HepG2 (cell line): ENCODE results near the gene CARMIL3. TPM values are rescaled to one million over a fixed set of nuclear protein-coding genes. Genes with fewer than 3 reads are reported as not detected.
A peak's percentile ranks its signal among the peaks of the same experiment; 100 is the strongest.

Experiments
- EED ChIP-seq: sonication (generic); formaldehyde crosslinking; IDR thresholded peaks from 2 replicates; pipeline ENCODE4 v1.5.0; 2020; ENCODE audit warnings: mild to moderate bottlenecking, missing genetic modification reagents
- ERF ChIP-seq: IDR thresholded peaks from 2 replicates; pipeline ENCODE4 v1.6.1; 2018; ENCODE audit warnings: missing biosample characterization, missing genetic modification reagents
- FOXA3 ChIP-seq: IDR thresholded peaks from 2 replicates; pipeline ENCODE4 v1.6.1; 2016; ENCODE audit warnings: missing genetic modification reagents, missing compliant biosample characterization
- FOXC1 ChIP-seq: sonication (generic); formaldehyde crosslinking; IDR thresholded peaks from 2 replicates; pipeline ENCODE4 v1.8.0; 2022; ENCODE audit warnings: mild to moderate bottlenecking, missing genetic modification reagents, borderline replicate concordance
- HMGA1 ChIP-seq: sonication (generic); formaldehyde crosslinking; conservative IDR thresholded peaks from 2 replicates; pipeline ENCODE4 v1.4.0; 2020; ENCODE audit warnings: missing genetic modification reagents
- NFYB ChIP-seq: sonication (generic); formaldehyde crosslinking; IDR thresholded peaks from 2 replicates; pipeline ENCODE4 v1.4.0; 2020; ENCODE audit warnings: missing genetic modification reagents
- PLRG1 ChIP-seq: fragments of 450-650 bp; conservative IDR thresholded peaks from 2 replicates; pipeline ENCODE4 v1.6.1; 2016
- PRPF4 ChIP-seq: fragments of 200-400 bp; formaldehyde crosslinking; IDR thresholded peaks from 2 replicates; pipeline ENCODE4 v1.6.1; 2016; ENCODE audit warnings: low read length, low read depth; ENCODE audit not compliant: poor library complexity, severe bottlenecking
- RFXANK ChIP-seq: IDR thresholded peaks from 2 replicates; pipeline ENCODE4 v1.6.1; 2016
- RFXAP ChIP-seq: sonication (generic); formaldehyde crosslinking; IDR thresholded peaks from 2 replicates; pipeline ENCODE4 v1.4.0; 2020; ENCODE audit warnings: missing genetic modification reagents, borderline replicate concordance
- TBL1XR1 ChIP-seq: fragments of 150-350 bp; IDR thresholded peaks from 2 replicates; pipeline ENCODE4 v1.6.1; 2014; ENCODE audit warnings: borderline replicate concordance, low read length; ENCODE audit not compliant: partially characterized antibody
- ZBTB8A ChIP-seq: sonication (generic); formaldehyde crosslinking; IDR thresholded peaks from 2 replicates; pipeline ENCODE4 v1.4.0; 2020; ENCODE audit warnings: mild to moderate bottlenecking, low read depth, missing genetic modification reagents, borderline replicate concordance
- ZC3H4 ChIP-seq: sonication (generic); formaldehyde crosslinking; IDR thresholded peaks from 2 replicates; pipeline ENCODE4 v1.4.0; 2020; ENCODE audit warnings: missing genetic modification reagents, borderline replicate concordance
- ZFP36 ChIP-seq: fragments of 150-350 bp; IDR thresholded peaks from 2 replicates; pipeline ENCODE4 v1.6.1; 2018; ENCODE audit warnings: borderline replicate concordance, low read length, low read depth; ENCODE audit not compliant: partially characterized antibody
- ZNF121 ChIP-seq: sonication (generic); formaldehyde crosslinking; IDR thresholded peaks from 2 replicates; pipeline ENCODE4 v1.5.0; 2020; ENCODE audit warnings: mild to moderate bottlenecking, missing genetic modification reagents
- ZNF3 ChIP-seq: IDR thresholded peaks from 2 replicates; pipeline ENCODE4 v1.7.0; 2017; ENCODE audit warnings: inconsistent platforms
- ZNF343 ChIP-seq: sonication (generic); formaldehyde crosslinking; IDR thresholded peaks from 2 replicates; pipeline ENCODE4 v1.4.0; 2020; ENCODE audit warnings: mild to moderate bottlenecking, missing genetic modification reagents
- ZNF350 ChIP-seq: sonication (generic); formaldehyde crosslinking; IDR thresholded peaks from 2 replicates; pipeline ENCODE4 v1.4.0; 2020; ENCODE audit warnings: mild to moderate bottlenecking, low read depth, missing genetic modification reagents, borderline replicate concordance
- ZNF501 ChIP-seq: sonication (generic); formaldehyde crosslinking; IDR thresholded peaks from 2 replicates; pipeline ENCODE4 v1.5.1; 2020; ENCODE audit warnings: mild to moderate bottlenecking, moderate library complexity, missing genetic modification reagents
- ZNF550 ChIP-seq: sonication (generic); formaldehyde crosslinking; IDR thresholded peaks from 2 replicates; pipeline ENCODE4 v1.4.0; 2020; ENCODE audit warnings: mild to moderate bottlenecking, missing genetic modification reagents, borderline replicate concordance
- ZNF619 ChIP-seq: sonication (generic); formaldehyde crosslinking; IDR thresholded peaks from 2 replicates; pipeline ENCODE4 v1.4.0; 2020; ENCODE audit warnings: mild to moderate bottlenecking, missing genetic modification reagents
- polyA plus RNA-seq, 8 experiments: library from polyadenylated mRNA; depleted of rRNA in 3 of 8; stranded (reverse) in 7 of 8; unstranded in 1 of 8; fragments of >200 nt; fragmentation: Illumina TruSeq in 4 of 8; extraction: Trizol in 4 of 8; gene quantifications; 2 replicates each; pipeline versions ENCODE4 v1.2.1 to v1.2.3, GENCODE V29; 2011 to 2016; ENCODE audit warnings: low read depth in 4 of 8, missing spikeins in 1 of 8, mixed read lengths in 1 of 8; ENCODE audit not compliant: insufficient read depth in 1 of 8
- total RNA-seq, 5 experiments: library from RNA; depleted of rRNA; stranded (reverse); fragments of >200 nt; fragmentation: Illumina TruSeq; extraction: Trizol; gene quantifications; 2 replicates each; pipeline ENCODE4 v1.2.3, GENCODE V29; 2016; ENCODE audit warnings: low read depth in 1 of 5
- TF ChIP-seq, protein P1 (sequence below): sonication (generic); formaldehyde crosslinking; IDR thresholded peaks from 2 replicates; pipeline ENCODE4 v1.4.0; 2020; ENCODE audit warnings: mild to moderate bottlenecking, missing genetic modification reagents
- TF ChIP-seq, protein P2 (sequence below): sonication (generic); formaldehyde crosslinking; IDR thresholded peaks from 2 replicates; pipeline ENCODE4 v1.8.1; 2023; ENCODE audit warnings: missing genetic modification reagents, mild to moderate bottlenecking, borderline replicate concordance
- TF ChIP-seq, protein P3 (sequence below): sonication (generic); formaldehyde crosslinking; IDR thresholded peaks from 2 replicates; pipeline ENCODE4 v1.8.0; 2022; ENCODE audit warnings: mild to moderate bottlenecking, missing genetic modification reagents, borderline replicate concordance
- TF ChIP-seq, protein P4 (sequence below): IDR thresholded peaks from 2 replicates; pipeline ENCODE4 v1.6.1; 2016
- TF ChIP-seq, protein P5 (sequence below): sonication (generic); IDR thresholded peaks from 2 replicates; pipeline ENCODE4 v1.6.1; 2016; ENCODE audit warnings: low read depth, borderline replicate concordance

Gene CARMIL3
- total and polyA plus RNA-seq, 2 of the 13 experiments (the other 11 are each of a cell fraction or from before 2014, with no cell fraction given): 0.27 to 0.55 TPM

DNA sequence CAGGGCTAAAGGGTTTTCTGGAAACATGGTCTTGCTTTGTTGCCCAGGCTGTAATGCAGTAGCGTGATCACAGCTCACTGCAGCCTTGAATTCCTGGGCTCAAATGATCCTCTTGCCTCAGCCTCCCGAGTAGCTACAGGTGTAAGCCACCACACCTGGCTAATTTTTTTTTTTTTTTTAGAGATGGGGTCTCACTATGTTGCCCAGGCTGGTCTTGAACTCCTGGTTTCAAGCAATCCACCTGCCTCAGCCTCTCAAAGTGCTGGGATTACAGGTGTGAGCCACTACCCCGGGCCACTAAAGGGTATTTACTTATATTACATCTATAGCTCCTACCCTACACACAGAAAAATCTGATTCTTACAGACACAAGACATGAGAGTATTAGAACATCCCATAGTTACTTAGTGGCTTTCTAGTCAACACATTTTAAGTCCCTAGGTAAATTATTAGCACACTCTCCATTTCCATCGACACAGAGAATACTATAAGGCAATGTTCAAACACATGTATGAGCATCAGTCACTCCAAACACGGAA lies 56.6 kb downstream of the CARMIL3 start (continued):
- TF ChIP-seq ZFP36: no peak
- peak; percentile 22; the same call in 1 of the 2 replicates for TF ChIP-seq FOXC1 (CRISPR knock-in tag)
- TF ChIP-seq PRPF4: no peak
- no peak for TF ChIP-seq RFXAP (CRISPR knock-in tag)
- TF ChIP-seq, protein P1, sequence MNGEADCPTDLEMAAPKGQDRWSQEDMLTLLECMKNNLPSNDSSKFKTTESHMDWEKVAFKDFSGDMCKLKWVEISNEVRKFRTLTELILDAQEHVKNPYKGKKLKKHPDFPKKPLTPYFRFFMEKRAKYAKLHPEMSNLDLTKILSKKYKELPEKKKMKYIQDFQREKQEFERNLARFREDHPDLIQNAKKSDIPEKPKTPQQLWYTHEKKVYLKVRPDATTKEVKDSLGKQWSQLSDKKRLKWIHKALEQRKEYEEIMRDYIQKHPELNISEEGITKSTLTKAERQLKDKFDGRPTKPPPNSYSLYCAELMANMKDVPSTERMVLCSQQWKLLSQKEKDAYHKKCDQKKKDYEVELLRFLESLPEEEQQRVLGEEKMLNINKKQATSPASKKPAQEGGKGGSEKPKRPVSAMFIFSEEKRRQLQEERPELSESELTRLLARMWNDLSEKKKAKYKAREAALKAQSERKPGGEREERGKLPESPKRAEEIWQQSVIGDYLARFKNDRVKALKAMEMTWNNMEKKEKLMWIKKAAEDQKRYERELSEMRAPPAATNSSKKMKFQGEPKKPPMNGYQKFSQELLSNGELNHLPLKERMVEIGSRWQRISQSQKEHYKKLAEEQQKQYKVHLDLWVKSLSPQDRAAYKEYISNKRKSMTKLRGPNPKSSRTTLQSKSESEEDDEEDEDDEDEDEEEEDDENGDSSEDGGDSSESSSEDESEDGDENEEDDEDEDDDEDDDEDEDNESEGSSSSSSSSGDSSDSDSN (CRISPR knock-in tag): peak; percentile 10; the same call in 1 of the 2 replicates
- TF ChIP-seq ZNF121: peak; percentile 92
- TF ChIP-seq TBL1XR1: no peak
- TF ChIP-seq ZNF3 (CRISPR knock-in tag): no peak
- TF ChIP-seq HMGA1 (CRISPR knock-in tag): peak; percentile 99; the same call in 1 of the 2 replicates
- TF ChIP-seq, protein P2, sequence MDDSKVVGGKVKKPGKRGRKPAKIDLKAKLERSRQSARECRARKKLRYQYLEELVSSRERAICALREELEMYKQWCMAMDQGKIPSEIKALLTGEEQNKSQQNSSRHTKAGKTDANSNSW (CRISPR knock-in tag): no peak
- TF ChIP-seq, protein P3, sequence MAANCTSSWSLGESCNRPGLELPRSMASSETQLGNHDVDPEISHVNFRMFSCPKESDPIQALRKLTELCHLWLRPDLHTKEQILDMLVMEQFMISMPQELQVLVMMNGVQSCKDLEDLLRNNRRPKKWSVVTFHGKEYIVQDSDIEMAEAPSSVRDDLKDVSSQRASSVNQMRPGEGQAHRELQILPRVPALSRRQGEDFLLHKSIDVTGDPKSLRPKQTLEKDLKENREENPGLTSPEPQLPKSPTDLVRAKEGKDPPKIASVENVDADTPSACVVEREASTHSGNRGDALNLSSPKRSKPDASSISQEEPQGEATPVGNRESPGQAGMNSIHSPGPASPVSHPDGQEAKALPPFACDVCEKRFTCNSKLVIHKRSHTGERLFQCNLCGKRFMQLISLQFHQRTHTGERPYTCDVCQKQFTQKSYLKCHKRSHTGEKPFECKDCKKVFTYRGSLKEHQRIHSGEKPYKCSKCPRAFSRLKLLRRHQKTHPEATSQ (CRISPR knock-in tag): peak; percentile 55; the same call in 1 of the 2 replicates
- TF ChIP-seq ZNF343 (CRISPR knock-in tag): 0 out of 2 replicates have a peak, but pooled peaks have one; percentile 10
- TF ChIP-seq ERF: no peak
- no peak for TF ChIP-seq EED
- TF ChIP-seq ZC3H4 (CRISPR knock-in tag): peak; percentile 56; the same call in 1 of the 2 replicates
- TF ChIP-seq RFXANK (CRISPR knock-in tag): no peak
- TF ChIP-seq ZBTB8A: no peak
- no peak for TF ChIP-seq PLRG1
- no peak for TF ChIP-seq ZNF550
- TF ChIP-seq, protein P4, sequence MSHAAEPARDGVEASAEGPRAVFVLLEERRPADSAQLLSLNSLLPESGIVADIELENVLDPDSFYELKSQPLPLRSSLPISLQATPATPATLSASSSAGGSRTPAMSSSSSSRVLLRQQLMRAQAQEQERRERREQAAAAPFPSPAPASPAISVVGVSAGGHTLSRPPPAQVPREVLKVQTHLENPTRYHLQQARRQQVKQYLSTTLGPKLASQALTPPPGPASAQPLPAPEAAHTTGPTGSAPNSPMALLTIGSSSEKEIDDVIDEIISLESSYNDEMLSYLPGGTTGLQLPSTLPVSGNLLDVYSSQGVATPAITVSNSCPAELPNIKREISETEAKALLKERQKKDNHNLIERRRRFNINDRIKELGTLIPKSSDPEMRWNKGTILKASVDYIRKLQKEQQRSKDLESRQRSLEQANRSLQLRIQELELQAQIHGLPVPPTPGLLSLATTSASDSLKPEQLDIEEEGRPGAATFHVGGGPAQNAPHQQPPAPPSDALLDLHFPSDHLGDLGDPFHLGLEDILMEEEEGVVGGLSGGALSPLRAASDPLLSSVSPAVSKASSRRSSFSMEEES (CRISPR knock-in tag): no peak
- TF ChIP-seq, protein P5, sequence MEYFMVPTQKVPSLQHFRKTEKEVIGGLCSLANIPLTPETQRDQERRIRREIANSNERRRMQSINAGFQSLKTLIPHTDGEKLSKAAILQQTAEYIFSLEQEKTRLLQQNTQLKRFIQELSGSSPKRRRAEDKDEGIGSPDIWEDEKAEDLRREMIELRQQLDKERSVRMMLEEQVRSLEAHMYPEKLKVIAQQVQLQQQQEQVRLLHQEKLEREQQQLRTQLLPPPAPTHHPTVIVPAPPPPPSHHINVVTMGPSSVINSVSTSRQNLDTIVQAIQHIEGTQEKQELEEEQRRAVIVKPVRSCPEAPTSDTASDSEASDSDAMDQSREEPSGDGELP: no peak
- TF ChIP-seq ZNF619 (CRISPR knock-in tag): no peak
- TF ChIP-seq NFYB (CRISPR knock-in tag): no peak
- TF ChIP-seq FOXA3 (CRISPR knock-in tag): no peak
- peak; percentile 35; the same call in 1 of the 2 replicates for TF ChIP-seq ZNF350
- TF ChIP-seq ZNF501 (CRISPR knock-in tag): no peak
